GM23338 (cell line): ENCODE data around the gene JARID2. TPM values are rescaled to one million over a fixed set of nuclear protein-coding genes. Genes with fewer than 3 reads are reported as not detected.

Source experiments
- ATAC-seq: fragments of 200-7000 bp; cut with Tn5 transposase; 3 replicates; pipeline ENCODE4 v1.9.1; 2020
- DNase-seq: peaks from one replicate; pipeline ENCODE4 v3.0.0-alpha.2; 2015; ENCODE audit warnings: low spot score
- H2AFZ ChIP-seq: fragments of 200-600 bp; sonication (generic); 2 replicates; pipeline ENCODE4 v1.8.0; 2016; ENCODE audit warnings: antibody characterized with exemption, mild to moderate bottlenecking, moderate library complexity
- H3F3A ChIP-seq: fragments of 200-600 bp; sonication (generic); replicated peaks from 2 replicates; pipeline ENCODE4 v1.8.0; 2017; ENCODE audit warnings: antibody characterized with exemption, mixed run types, low read depth
- H3K27ac ChIP-seq: fragments of 200-600 bp; sonication (generic); 2 replicates; pipeline ENCODE4 v1.6.1; 2016; ENCODE audit warnings: low read depth
- H3K27me3 ChIP-seq: fragments of 200-600 bp; sonication (generic); 2 replicates; pipeline ENCODE4 v1.8.0; 2016; ENCODE audit warnings: mild to moderate bottlenecking, mixed run types, moderate library complexity; ENCODE audit not compliant: insufficient read depth
- H3K36me3 ChIP-seq: fragments of 200-600 bp; sonication (generic); 2 replicates; pipeline ENCODE4 v1.8.0; 2016; ENCODE audit warnings: mild to moderate bottlenecking; ENCODE audit not compliant: insufficient read depth
- H3K4me1 ChIP-seq: fragments of 200-600 bp; sonication (generic); 2 replicates; pipeline ENCODE4 v1.8.0; 2016; ENCODE audit warnings: mild to moderate bottlenecking, moderate library complexity; ENCODE audit not compliant: insufficient read depth
- H3K4me2 ChIP-seq: fragments of 200-600 bp; sonication (generic); 2 replicates; pipeline ENCODE4 v1.7.1; 2017; ENCODE audit warnings: mixed run types
- H3K4me3 ChIP-seq: fragments of 200-600 bp; sonication (generic); 2 replicates; pipeline ENCODE4 v1.6.1; 2016; ENCODE audit warnings: mixed run types
- H3K79me2 ChIP-seq: fragments of 200-600 bp; sonication (generic); replicated peaks from 2 replicates; pipeline ENCODE4 v1.8.0; 2017; ENCODE audit warnings: mild to moderate bottlenecking; ENCODE audit not compliant: insufficient read depth
- H3K9me2 ChIP-seq: fragments of 200-600 bp; sonication (generic); 2 replicates; pipeline ENCODE4 v1.8.0; 2017; ENCODE audit not compliant: insufficient read depth
- H4K20me1 ChIP-seq: fragments of 200-600 bp; sonication (generic); replicated peaks from 2 replicates; pipeline ENCODE4 v1.8.0; 2017; ENCODE audit warnings: mild to moderate bottlenecking; ENCODE audit not compliant: insufficient read depth
- H3K27ac Mint-ChIP-seq: 2 replicates; pipeline ENCODE4 v1.8.0; 2020; ENCODE audit warnings: inconsistent platforms, mild to moderate bottlenecking, moderate library complexity, mixed read lengths
- H3K27me3 Mint-ChIP-seq: 3 replicates; pipeline ENCODE4 v1.8.0; 2022; ENCODE audit warnings: low read depth, mild to moderate bottlenecking, moderate library complexity, mixed read lengths, inconsistent platforms; ENCODE audit not compliant: insufficient read depth, poor library complexity
- H3K36me3 Mint-ChIP-seq: 3 replicates; pipeline ENCODE4 v1.8.0; 2021; ENCODE audit warnings: low read depth, mild to moderate bottlenecking, inconsistent platforms, moderate library complexity, mixed read lengths
- H3K4me1 Mint-ChIP-seq: 3 replicates; pipeline ENCODE4 v1.8.0; 2020; ENCODE audit warnings: mild to moderate bottlenecking, inconsistent platforms, mixed read lengths
- H3K4me3 Mint-ChIP-seq: 3 replicates; pipeline ENCODE4 v1.8.0; 2021; ENCODE audit warnings: moderate library complexity, mild to moderate bottlenecking, inconsistent platforms, mixed read lengths
- H3K9me3 Mint-ChIP-seq: 3 replicates; pipeline ENCODE4 v1.8.0; 2020; ENCODE audit warnings: moderate library complexity, mild to moderate bottlenecking, inconsistent platforms, mixed read lengths
- CREB1 ChIP-seq: fragments of 250-450 bp; sonication (Bioruptor Pico); IDR thresholded peaks from 2 replicates; pipeline ENCODE4 v1.5.0; 2020; ENCODE audit warnings: low read depth, mild to moderate bottlenecking, moderate library complexity
- EZH2 ChIP-seq: fragments of 200-600 bp; sonication (generic); IDR thresholded peaks from one replicate; pipeline ENCODE4 v1.8.0; 2017; ENCODE audit warnings: antibody characterized with exemption, mild to moderate bottlenecking, low read depth; ENCODE audit not compliant: unreplicated experiment
- EZH2phosphoT487 ChIP-seq: fragments of 200-600 bp; sonication (generic); IDR thresholded peaks from one replicate; pipeline ENCODE4 v1.8.1; 2018; ENCODE audit warnings: antibody characterized with exemption; ENCODE audit not compliant: unreplicated experiment
- JUNB ChIP-seq: IDR thresholded peaks from one replicate; pipeline ENCODE4 v1.6.1; 2016; ENCODE audit warnings: antibody characterized with exemption; ENCODE audit not compliant: unreplicated experiment
- NANOG ChIP-seq: IDR thresholded peaks from 2 replicates; pipeline ENCODE4 v1.6.1; 2016; ENCODE audit warnings: antibody characterized with exemption, borderline replicate concordance
- POLR2AphosphoS5 ChIP-seq: IDR thresholded peaks from 2 replicates; pipeline ENCODE4 v1.6.1; 2016; ENCODE audit warnings: antibody characterized with exemption, low read depth
- STAT1 ChIP-seq: IDR thresholded peaks from one replicate; pipeline ENCODE4 v1.6.1; 2016; ENCODE audit warnings: antibody characterized with exemption; ENCODE audit not compliant: unreplicated experiment
- ZNF114 ChIP-seq: fragments of 250-450 bp; sonication (Bioruptor Pico); IDR thresholded peaks from 2 replicates; pipeline ENCODE4 v1.5.0; 2020; ENCODE audit warnings: mild to moderate bottlenecking, moderate library complexity
- ZNF331 ChIP-seq: fragments of 250-450 bp; sonication (Bioruptor Pico); IDR thresholded peaks from 2 replicates; pipeline ENCODE4 v1.5.0; 2020; ENCODE audit warnings: low read depth, mild to moderate bottlenecking, moderate library complexity
- polyA plus RNA-seq: library from polyadenylated mRNA; unstranded; fragments of >200 nt; fragmentation: Nextera tagmentation; extraction: Ambion mirVana; gene quantifications from 2 replicates; pipeline ENCODE4 v1.2.1, GENCODE V29; 2016
- total RNA-seq: library from RNA; depleted of rRNA; stranded (reverse); fragments of >200 nt; shearing (Covaris generic); gene quantifications from 2 replicates; pipeline ENCODE4 v1.2.3, GENCODE V29; 2014
- TF ChIP-seq, protein P1 (sequence below): IDR thresholded peaks from one replicate; pipeline ENCODE4 v1.6.1; 2018; ENCODE audit warnings: antibody characterized with exemption; ENCODE audit not compliant: unreplicated experiment
- TF ChIP-seq, protein P2 (sequence below): fragments of 250-450 bp; sonication (Bioruptor Pico); IDR thresholded peaks from 2 replicates; pipeline ENCODE4 v1.5.0; 2020; ENCODE audit warnings: mild to moderate bottlenecking, moderate library complexity
- TF ChIP-seq, protein P3 (sequence below), 2 experiments: fragments of 200-600 bp in 1 of 2; sonication (generic) in 1 of 2; conservative IDR thresholded peaks; 2 replicates each; pipeline versions ENCODE4 v1.5.1 to v1.6.1; 2016 to 2017; ENCODE audit warnings: antibody characterized with exemption in 2 of 2, low read depth in 2 of 2, mild to moderate bottlenecking in 2 of 2, moderate library complexity in 1 of 2
- TF ChIP-seq, protein P4 (sequence below): IDR thresholded peaks from 2 replicates; pipeline ENCODE4 v1.6.1; 2016; ENCODE audit warnings: antibody characterized with exemption

Gene JARID2
- total and polyA plus RNA-seq, 2 experiments from 2014 or later, result 92.8 to 196 TPM

DNA sequence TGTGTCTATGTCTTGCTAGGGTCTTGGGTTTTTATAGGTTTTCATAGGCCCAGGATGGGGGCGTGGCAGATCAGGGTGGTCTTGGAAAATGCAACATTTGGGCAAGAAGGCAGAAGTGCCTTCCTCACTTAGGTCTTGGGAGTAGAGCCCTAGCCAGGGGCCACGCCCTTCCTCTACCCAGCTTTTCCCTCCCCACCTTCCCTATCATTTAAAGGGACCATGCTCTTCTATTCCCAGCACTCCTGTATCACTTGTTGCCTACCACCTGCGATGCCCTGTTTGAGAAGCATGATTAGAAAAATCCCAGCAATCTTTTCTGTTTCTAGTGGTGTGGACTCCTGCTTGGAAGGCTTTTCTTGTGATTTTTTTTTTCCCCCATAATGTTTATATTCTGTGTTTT lies 190.6 kb downstream of the JARID2 start:
- no peak overlapping the region for H3K27ac ChIP-seq
- no peak overlapping the region for H3K4me3 ChIP-seq
- H3K4me1 ChIP-seq, result peaks cover 96% of the 10 kb centered on the region
- H3K27ac Mint-ChIP-seq, result no peak overlapping the region
- peaks cover 32% of the 10 kb centered on the region for H3K27me3 Mint-ChIP-seq
- no peak for DNase-seq
- H3K36me3 Mint-ChIP-seq, result no peaks in the 10 kb centered on the region
- H3K79me2 ChIP-seq, result peaks cover 100% of the 10 kb centered on the region
- peak overlapping the region; percentile 44 for H3K4me2 ChIP-seq
- peak overlapping the region; percentile 3; the same call in 1 of the 3 replicates for H3K4me3 Mint-ChIP-seq
- H3K27me3 ChIP-seq, result no peaks in the 10 kb centered on the region
- H3K9me2 ChIP-seq, result no peaks in the 10 kb centered on the region
- H3K9me3 Mint-ChIP-seq, result no peaks in the 10 kb centered on the region; the same call in 1 of the 3 replicates
- H3F3A ChIP-seq, result no peaks in the 10 kb centered on the region
- no peak overlapping the region for H2AFZ ChIP-seq
- H4K20me1 ChIP-seq, result peaks cover 96% of the 10 kb centered on the region
- TF ChIP-seq JUNB, result no peak
- TF ChIP-seq CREB1 (CRISPR knock-in tag), result no peak
- TF ChIP-seq ZNF114 (CRISPR knock-in tag), result no peak
- TF ChIP-seq EZH2, result no peak
- no peak for TF ChIP-seq ZNF331
- TF ChIP-seq, protein P1, sequence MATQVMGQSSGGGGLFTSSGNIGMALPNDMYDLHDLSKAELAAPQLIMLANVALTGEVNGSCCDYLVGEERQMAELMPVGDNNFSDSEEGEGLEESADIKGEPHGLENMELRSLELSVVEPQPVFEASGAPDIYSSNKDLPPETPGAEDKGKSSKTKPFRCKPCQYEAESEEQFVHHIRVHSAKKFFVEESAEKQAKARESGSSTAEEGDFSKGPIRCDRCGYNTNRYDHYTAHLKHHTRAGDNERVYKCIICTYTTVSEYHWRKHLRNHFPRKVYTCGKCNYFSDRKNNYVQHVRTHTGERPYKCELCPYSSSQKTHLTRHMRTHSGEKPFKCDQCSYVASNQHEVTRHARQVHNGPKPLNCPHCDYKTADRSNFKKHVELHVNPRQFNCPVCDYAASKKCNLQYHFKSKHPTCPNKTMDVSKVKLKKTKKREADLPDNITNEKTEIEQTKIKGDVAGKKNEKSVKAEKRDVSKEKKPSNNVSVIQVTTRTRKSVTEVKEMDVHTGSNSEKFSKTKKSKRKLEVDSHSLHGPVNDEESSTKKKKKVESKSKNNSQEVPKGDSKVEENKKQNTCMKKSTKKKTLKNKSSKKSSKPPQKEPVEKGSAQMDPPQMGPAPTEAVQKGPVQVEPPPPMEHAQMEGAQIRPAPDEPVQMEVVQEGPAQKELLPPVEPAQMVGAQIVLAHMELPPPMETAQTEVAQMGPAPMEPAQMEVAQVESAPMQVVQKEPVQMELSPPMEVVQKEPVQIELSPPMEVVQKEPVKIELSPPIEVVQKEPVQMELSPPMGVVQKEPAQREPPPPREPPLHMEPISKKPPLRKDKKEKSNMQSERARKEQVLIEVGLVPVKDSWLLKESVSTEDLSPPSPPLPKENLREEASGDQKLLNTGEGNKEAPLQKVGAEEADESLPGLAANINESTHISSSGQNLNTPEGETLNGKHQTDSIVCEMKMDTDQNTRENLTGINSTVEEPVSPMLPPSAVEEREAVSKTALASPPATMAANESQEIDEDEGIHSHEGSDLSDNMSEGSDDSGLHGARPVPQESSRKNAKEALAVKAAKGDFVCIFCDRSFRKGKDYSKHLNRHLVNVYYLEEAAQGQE, result no peak
- TF ChIP-seq EZH2phosphoT487, result no peak
- TF ChIP-seq, protein P2, sequence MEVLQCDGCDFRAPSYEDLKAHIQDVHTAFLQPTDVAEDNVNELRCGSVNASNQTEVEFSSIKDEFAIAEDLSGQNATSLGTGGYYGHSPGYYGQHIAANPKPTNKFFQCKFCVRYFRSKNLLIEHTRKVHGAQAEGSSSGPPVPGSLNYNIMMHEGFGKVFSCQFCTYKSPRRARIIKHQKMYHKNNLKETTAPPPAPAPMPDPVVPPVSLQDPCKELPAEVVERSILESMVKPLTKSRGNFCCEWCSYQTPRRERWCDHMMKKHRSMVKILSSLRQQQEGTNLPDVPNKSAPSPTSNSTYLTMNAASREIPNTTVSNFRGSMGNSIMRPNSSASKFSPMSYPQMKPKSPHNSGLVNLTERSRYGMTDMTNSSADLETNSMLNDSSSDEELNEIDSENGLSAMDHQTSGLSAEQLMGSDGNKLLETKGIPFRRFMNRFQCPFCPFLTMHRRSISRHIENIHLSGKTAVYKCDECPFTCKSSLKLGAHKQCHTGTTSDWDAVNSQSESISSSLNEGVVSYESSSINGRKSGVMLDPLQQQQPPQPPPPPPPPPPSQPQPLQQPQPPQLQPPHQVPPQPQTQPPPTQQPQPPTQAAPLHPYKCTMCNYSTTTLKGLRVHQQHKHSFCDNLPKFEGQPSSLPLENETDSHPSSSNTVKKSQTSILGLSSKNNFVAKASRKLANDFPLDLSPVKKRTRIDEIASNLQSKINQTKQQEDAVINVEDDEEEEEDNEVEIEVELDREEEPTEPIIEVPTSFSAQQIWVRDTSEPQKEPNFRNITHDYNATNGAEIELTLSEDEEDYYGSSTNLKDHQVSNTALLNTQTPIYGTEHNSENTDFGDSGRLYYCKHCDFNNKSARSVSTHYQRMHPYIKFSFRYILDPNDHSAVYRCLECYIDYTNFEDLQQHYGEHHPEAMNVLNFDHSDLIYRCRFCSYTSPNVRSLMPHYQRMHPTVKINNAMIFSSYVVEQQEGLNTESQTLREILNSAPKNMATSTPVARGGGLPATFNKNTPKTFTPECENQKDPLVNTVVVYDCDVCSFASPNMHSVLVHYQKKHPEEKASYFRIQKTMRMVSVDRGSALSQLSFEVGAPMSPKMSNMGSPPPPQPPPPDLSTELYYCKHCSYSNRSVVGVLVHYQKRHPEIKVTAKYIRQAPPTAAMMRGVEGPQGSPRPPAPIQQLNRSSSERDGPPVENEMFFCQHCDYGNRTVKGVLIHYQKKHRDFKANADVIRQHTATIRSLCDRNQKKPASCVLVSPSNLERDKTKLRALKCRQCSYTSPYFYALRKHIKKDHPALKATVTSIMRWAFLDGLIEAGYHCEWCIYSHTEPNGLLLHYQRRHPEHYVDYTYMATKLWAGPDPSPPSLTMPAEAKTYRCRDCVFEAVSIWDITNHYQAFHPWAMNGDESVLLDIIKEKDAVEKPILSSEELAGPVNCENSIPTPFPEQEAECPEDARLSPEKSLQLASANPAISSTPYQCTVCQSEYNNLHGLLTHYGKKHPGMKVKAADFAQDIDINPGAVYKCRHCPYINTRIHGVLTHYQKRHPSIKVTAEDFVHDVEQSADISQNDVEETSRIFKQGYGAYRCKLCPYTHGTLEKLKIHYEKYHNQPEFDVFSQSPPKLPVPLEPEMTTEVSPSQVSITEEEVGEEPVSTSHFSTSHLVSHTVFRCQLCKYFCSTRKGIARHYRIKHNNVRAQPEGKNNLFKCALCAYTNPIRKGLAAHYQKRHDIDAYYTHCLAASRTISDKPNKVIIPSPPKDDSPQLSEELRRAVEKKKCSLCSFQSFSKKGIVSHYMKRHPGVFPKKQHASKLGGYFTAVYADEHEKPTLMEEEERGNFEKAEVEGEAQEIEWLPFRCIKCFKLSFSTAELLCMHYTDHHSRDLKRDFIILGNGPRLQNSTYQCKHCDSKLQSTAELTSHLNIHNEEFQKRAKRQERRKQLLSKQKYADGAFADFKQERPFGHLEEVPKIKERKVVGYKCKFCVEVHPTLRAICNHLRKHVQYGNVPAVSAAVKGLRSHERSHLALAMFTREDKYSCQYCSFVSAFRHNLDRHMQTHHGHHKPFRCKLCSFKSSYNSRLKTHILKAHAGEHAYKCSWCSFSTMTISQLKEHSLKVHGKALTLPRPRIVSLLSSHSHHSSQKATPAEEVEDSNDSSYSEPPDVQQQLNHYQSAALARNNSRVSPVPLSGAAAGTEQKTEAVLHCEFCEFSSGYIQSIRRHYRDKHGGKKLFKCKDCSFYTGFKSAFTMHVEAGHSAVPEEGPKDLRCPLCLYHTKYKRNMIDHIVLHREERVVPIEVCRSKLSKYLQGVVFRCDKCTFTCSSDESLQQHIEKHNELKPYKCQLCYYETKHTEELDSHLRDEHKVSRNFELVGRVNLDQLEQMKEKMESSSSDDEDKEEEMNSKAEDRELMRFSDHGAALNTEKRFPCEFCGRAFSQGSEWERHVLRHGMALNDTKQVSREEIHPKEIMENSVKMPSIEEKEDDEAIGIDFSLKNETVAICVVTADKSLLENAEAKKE (CRISPR knock-in tag), result no peak
- TF ChIP-seq, protein P3, sequence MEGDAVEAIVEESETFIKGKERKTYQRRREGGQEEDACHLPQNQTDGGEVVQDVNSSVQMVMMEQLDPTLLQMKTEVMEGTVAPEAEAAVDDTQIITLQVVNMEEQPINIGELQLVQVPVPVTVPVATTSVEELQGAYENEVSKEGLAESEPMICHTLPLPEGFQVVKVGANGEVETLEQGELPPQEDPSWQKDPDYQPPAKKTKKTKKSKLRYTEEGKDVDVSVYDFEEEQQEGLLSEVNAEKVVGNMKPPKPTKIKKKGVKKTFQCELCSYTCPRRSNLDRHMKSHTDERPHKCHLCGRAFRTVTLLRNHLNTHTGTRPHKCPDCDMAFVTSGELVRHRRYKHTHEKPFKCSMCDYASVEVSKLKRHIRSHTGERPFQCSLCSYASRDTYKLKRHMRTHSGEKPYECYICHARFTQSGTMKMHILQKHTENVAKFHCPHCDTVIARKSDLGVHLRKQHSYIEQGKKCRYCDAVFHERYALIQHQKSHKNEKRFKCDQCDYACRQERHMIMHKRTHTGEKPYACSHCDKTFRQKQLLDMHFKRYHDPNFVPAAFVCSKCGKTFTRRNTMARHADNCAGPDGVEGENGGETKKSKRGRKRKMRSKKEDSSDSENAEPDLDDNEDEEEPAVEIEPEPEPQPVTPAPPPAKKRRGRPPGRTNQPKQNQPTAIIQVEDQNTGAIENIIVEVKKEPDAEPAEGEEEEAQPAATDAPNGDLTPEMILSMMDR (conservative IDR thresholded peaks at IDR 0.05; ENCODE audit: low read depth in 2 of 2), result no peak
- TF ChIP-seq NANOG, result no peak
- no peak for TF ChIP-seq STAT1
- TF ChIP-seq, protein P4, sequence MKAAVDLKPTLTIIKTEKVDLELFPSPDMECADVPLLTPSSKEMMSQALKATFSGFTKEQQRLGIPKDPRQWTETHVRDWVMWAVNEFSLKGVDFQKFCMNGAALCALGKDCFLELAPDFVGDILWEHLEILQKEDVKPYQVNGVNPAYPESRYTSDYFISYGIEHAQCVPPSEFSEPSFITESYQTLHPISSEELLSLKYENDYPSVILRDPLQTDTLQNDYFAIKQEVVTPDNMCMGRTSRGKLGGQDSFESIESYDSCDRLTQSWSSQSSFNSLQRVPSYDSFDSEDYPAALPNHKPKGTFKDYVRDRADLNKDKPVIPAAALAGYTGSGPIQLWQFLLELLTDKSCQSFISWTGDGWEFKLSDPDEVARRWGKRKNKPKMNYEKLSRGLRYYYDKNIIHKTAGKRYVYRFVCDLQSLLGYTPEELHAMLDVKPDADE, result no peak
- no peak for TF ChIP-seq POLR2AphosphoS5
- peak; percentile 2; the same call in 2 of the 3 replicates for ATAC-seq
- no peaks in the 10 kb centered on the region for H3K36me3 ChIP-seq
- H3K4me1 Mint-ChIP-seq, result peaks cover 98% of the 10 kb centered on the region
